ENCODE measurements around the gene ZNF106.

The ZNF106 gene

DNA sequence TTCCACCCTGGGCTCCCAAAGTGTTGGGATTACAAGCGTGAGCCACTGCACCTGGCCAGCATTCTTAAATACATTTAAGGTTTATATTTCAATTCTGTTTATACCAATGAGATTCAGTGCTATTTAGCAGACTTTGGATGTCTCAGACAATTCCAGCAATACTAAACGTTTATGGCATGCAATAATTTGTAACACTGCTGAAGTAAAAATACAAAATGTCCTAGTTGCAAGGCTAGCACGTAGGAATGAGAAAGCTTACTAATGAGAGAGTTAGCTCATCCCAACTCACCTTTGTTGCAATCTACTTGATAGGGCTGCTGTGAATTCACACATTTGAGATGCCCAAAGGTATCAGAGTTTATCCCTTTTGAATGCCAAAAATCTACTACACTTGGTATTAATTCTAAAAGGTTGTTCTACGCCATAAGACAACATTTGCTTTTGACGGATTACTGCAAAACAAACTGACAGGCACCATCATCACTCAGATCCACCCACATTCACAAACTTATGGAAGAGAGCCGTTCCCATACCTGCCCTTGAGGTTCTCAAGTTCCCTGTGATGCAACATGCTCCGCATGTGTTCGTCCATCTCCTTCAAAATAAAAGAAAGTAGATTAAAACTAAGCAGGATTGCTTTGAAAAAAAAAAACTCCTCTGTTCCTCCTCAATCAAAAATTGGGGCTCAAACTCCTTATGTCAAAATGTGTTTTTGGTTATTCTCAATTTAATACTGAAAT lies 25.3 kb downstream of the ZNF106 start:
- Histone ChIP-seq H3K27me3 (ENCODE audit: control insufficient read depth, insufficient read depth, low read length) (no peaks in the 10 kb centered on the region), H3K4me3 (ENCODE audit: low read length) (no peak overlapping the region), H3K4me2 (ENCODE audit: low read length) (no peak overlapping the region), H3K9ac (ENCODE audit: low read depth, low read length) (no peak overlapping the region), H3K4me1 (ENCODE audit: control insufficient read depth, insufficient read depth, low read length) (no peaks in the 10 kb centered on the region), H3K9me3 (replicated peaks; ENCODE audit: low read length) (no peaks in the 10 kb centered on the region), H3K36me3 (ENCODE audit: insufficient read depth, low read length) (peaks cover 11% of the 10 kb centered on the region)

DNA sequence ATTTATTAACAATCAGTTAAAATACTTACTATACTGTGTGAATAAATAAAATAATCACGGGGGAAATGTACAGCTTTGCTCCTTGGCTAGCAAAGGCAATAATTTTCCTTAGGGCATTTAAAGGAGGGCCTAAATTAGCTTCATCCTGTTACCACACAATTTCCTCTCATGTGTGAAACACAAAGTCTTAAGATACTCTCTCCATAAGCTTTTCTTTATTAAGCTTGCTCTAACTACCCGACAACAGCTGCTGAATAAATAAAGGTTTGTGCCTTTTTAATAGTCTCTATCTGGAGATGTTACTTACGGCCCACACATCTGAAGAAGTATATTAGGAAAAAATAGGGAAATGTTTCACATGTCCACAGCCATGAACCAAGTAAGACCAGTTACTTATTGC lies 29.7 kb downstream of the ZNF106 start:
- peaks cover 8% of the 10 kb centered on the region for H3K36me3 ChIP-seq (ENCODE audit: insufficient read depth, low read length)
- H3K4me2 ChIP-seq (ENCODE audit: low read length): no peak overlapping the region
- H3K4me3 ChIP-seq (ENCODE audit: low read length): no peak overlapping the region
- H3K27me3 ChIP-seq (ENCODE audit: control insufficient read depth, insufficient read depth, low read length): no peaks in the 10 kb centered on the region
- no peaks in the 10 kb centered on the region for H3K9me3 ChIP-seq (replicated peaks; ENCODE audit: low read length)
- H3K9ac ChIP-seq (ENCODE audit: low read depth, low read length): no peak overlapping the region
- peaks cover 22% of the 10 kb centered on the region for H3K4me1 ChIP-seq (ENCODE audit: control insufficient read depth, insufficient read depth, low read length)

DNA sequence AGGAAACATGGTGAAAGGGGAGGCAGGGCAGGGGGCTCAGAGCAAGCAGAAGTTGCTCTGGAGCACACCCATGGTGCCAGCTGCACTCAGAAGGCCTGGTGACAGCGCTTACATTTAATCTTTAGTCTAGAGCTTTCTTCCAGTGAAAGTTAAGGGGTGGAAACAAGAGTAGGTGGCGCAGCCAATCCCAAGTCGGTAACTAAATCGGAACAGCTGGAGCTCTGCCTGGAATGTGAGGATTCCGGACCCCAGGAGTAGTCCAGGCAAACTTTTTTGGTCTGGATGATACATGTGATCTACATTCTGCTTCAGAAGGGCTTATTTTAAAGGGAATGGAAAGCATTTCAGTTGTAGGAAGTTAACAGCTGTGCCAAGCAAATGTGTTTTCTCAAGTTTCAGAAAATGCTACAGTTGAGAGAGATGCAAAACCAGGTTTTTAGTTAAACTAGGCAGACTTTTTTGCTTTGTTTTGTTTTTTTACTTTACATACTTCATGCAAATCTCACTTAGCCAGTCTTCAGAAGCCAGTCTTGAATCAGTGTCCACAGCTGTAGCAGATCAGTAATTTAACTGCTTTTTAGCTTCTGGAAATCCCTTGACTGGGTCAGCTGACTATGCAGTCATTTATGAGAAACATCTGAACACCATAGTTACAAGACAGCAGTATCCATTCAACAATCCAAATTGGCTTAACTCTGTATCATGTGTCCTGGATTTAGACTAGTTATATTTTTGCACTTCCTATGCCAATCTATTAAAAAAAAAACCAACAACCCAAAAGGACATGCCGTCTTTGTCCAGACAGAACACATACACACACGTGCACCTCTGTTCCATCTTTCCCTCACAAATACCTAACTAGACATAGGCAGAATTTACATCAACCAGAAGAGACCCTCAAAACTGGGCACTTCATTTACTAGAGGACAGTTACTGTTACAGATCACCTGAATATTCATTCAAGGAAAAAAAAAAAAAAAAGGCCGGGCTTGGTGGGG lies 33.2 kb downstream of the ZNF106 start:
- Histone ChIP-seq H3K4me2 (ENCODE audit: low read length) (peak overlapping the region; percentile 72), H3K36me3 (ENCODE audit: insufficient read depth, low read length) (no peaks in the 10 kb centered on the region), H3K4me1 (ENCODE audit: control insufficient read depth, insufficient read depth, low read length) (peaks cover 28% of the 10 kb centered on the region), H3K9ac (ENCODE audit: low read depth, low read length) (peak overlapping the region; percentile 71), H3K9me3 (replicated peaks; ENCODE audit: low read length) (no peaks in the 10 kb centered on the region), H3K4me3 (ENCODE audit: low read length) (peak overlapping the region; percentile 47), H3K27me3 (ENCODE audit: control insufficient read depth, insufficient read depth, low read length) (no peaks in the 10 kb centered on the region)

DNA sequence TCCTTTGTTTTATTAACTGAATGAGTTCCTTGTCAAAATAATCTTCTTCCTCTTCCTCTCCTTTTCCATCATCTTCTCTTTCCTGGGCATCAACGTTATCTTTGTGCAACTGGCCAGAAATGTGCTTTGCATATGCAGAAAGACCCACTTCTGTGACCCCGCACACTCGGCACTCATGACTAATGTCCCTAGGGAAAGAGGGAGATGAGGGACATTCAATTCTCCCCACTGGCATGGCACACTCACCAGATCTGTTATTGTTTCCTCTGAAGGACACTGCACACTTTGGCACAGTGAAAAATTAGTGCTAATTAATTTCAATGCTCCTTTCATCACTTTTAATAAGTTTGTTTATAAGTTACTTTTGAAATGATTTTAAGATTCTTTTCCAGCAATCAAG lies 34.0 kb downstream of the ZNF106 start:
- Histone ChIP-seq H3K4me3 (ENCODE audit: low read length) (peak overlapping the region; percentile 35), H3K36me3 (ENCODE audit: insufficient read depth, low read length) (no peaks in the 10 kb centered on the region)

DNA sequence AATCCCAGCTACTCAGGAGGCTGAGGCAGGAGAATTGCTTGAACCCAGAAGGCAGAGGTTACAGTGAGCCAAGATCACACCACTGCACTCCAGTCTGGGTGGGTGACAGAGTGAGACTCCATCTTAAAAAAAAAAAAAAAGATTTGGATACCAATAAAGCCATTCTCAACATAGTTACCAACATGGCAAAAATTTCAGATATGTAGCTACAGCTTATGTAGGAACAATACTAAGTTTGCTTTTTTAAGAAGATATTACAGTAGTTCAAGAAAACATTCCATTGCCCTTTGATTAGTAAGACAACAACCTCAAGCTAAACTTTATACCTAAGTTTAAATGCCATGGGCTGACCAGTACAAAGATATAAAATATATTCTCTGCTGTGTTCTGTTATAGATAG lies 34.4 kb downstream of the ZNF106 start:
- Histone ChIP-seq H3K4me2 (ENCODE audit: low read length) (peak overlapping the region; percentile 72), H3K4me3 (ENCODE audit: low read length) (peak overlapping the region; percentile 35), H3K4me1 (ENCODE audit: control insufficient read depth, insufficient read depth, low read length) (peaks cover 28% of the 10 kb centered on the region), H3K36me3 (ENCODE audit: insufficient read depth, low read length) (peaks cover 3% of the 10 kb centered on the region), H3K9ac (ENCODE audit: low read depth, low read length) (peak overlapping the region; percentile 71), H3K27me3 (ENCODE audit: control insufficient read depth, insufficient read depth, low read length) (no peaks in the 10 kb centered on the region), H3K9me3 (replicated peaks; ENCODE audit: low read length) (no peaks in the 10 kb centered on the region)

More for the DNA sequence above, 34.0 kb downstream of the ZNF106 start:
- peak overlapping the region; percentile 71 for H3K9ac ChIP-seq (ENCODE audit: low read depth, low read length)
- H3K9me3 ChIP-seq (replicated peaks; ENCODE audit: low read length): no peaks in the 10 kb centered on the region
- H3K4me2 ChIP-seq (ENCODE audit: low read length): peak overlapping the region; percentile 72
- no peaks in the 10 kb centered on the region for H3K27me3 ChIP-seq (ENCODE audit: control insufficient read depth, insufficient read depth, low read length)
- peaks cover 28% of the 10 kb centered on the region for H3K4me1 ChIP-seq (ENCODE audit: control insufficient read depth, insufficient read depth, low read length)

DNA sequence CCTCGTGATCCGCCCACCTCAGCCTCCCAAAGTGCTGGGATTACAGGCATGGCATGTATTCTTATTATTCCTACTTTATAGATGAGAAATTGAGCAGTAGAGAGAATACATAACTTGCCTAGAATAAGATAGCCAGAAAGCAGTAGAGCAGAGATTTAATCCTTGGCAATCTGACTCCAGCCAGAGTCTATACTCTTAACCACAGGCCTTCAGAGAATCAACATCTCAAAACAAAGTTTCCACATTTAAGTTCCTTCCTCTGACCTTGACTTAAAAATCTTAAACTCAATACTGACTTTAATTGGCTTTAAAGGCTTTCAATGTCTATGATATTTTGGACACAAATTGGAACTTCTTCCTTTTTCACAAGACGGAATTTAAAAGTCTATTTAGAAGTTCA lies 37.1 kb downstream of the ZNF106 start:
- peaks cover 30% of the 10 kb centered on the region for H3K36me3 ChIP-seq (ENCODE audit: insufficient read depth, low read length)
- no peak overlapping the region for H3K4me2 ChIP-seq (ENCODE audit: low read length)
- H3K9ac ChIP-seq (ENCODE audit: low read depth, low read length): no peak overlapping the region
- H3K27me3 ChIP-seq (ENCODE audit: control insufficient read depth, insufficient read depth, low read length): no peaks in the 10 kb centered on the region
- H3K9me3 ChIP-seq (replicated peaks; ENCODE audit: low read length): no peaks in the 10 kb centered on the region
- H3K4me3 ChIP-seq (ENCODE audit: low read length): no peak overlapping the region
- peaks cover 28% of the 10 kb centered on the region for H3K4me1 ChIP-seq (ENCODE audit: control insufficient read depth, insufficient read depth, low read length)

DNA sequence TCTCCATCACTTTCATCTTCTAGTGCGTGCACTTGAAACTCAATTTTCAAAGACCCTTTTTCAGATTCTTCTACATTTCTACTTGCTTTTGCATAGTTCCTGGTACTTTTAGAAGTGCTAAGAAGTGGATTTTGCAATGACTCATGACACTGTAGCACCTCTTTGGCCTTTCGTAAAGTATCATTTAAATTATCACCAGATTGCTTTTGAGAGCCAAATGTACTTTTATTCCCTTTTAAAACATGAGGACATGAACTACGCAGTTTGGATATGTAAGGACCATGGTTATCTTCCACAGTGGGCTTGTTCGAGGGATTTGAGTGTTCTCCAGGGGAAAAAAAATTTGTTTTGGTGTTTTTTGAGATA lies 40.5 kb downstream of the ZNF106 start:
- H3K9ac ChIP-seq (ENCODE audit: low read depth, low read length): no peak overlapping the region
- peaks cover 58% of the 10 kb centered on the region for H3K36me3 ChIP-seq (ENCODE audit: insufficient read depth, low read length)
- H3K27me3 ChIP-seq (ENCODE audit: control insufficient read depth, insufficient read depth, low read length): no peaks in the 10 kb centered on the region
- H3K4me1 ChIP-seq (ENCODE audit: control insufficient read depth, insufficient read depth, low read length): no peaks in the 10 kb centered on the region
- H3K4me3 ChIP-seq (ENCODE audit: low read length): no peak overlapping the region
- H3K4me2 ChIP-seq (ENCODE audit: low read length): no peak overlapping the region
- no peaks in the 10 kb centered on the region for H3K9me3 ChIP-seq (replicated peaks; ENCODE audit: low read length)

DNA sequence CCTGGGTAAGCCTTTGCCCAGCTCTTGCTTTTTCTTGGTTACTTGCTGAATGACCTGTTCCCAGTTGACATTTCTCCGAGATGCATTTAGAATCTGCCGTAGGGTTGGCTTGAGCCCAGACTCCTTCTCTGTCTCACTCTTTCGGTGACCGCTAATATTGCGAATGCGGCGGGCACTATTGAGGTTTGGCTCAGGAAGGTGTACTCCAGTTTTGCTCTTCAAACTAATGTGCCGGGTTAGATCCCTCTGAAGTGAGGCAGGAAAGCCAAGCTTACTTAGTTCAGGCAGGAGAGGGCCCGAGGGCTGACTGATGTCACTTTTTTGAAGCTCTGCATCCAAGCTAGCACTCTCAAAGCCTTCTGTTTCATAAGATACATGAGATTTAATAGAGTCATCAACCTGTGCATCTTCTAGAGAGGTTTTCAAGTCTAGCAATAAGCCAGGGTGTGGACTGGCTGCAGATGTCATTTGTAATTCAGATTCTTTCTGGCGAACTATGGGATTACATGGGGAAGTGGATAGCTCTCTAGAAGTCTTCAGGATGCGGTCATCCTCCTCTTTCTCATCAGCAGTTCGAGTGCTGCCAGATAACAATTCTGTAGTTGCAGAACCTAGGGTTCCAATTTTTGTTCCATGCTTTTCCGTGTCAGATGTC lies 41.0 kb downstream of the ZNF106 start:
- Histone ChIP-seq H3K4me1 (ENCODE audit: control insufficient read depth, insufficient read depth, low read length) (no peaks in the 10 kb centered on the region), H3K9ac (ENCODE audit: low read depth, low read length) (no peak overlapping the region), H3K9me3 (replicated peaks; ENCODE audit: low read length) (no peaks in the 10 kb centered on the region), H3K36me3 (ENCODE audit: insufficient read depth, low read length) (peaks cover 61% of the 10 kb centered on the region), H3K4me3 (ENCODE audit: low read length) (no peak overlapping the region), H3K4me2 (ENCODE audit: low read length) (no peak overlapping the region), H3K27me3 (ENCODE audit: control insufficient read depth, insufficient read depth, low read length) (no peaks in the 10 kb centered on the region)

DNA sequence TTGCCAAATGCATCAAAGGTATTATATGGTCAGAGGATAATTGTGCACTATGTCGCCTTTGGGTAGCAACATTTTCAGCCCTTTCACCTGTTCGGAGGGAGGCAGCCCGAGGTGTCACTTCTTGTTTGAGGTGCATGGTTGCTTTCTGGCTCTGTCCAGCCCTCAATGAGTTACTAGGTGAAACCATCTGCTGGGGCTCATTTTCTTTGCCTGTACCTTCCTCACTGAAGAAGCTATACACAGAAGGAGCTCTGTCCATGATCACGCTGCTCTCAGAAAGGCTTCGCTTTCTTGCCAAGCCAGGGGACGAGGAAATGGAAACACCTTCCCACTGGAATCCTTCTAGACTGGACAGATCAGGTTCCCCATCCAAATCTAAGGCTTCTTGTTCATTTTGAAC lies 42.7 kb downstream of the ZNF106 start:
- Histone ChIP-seq H3K4me2 (ENCODE audit: low read length) (no peak overlapping the region), H3K9ac (ENCODE audit: low read depth, low read length) (no peak overlapping the region), H3K36me3 (ENCODE audit: insufficient read depth, low read length) (peaks cover 66% of the 10 kb centered on the region), H3K27me3 (ENCODE audit: control insufficient read depth, insufficient read depth, low read length) (no peaks in the 10 kb centered on the region), H3K9me3 (replicated peaks; ENCODE audit: low read length) (no peaks in the 10 kb centered on the region), H3K4me1 (ENCODE audit: control insufficient read depth, insufficient read depth, low read length) (peaks cover 6% of the 10 kb centered on the region), H3K4me3 (ENCODE audit: low read length) (no peak overlapping the region)

DNA sequence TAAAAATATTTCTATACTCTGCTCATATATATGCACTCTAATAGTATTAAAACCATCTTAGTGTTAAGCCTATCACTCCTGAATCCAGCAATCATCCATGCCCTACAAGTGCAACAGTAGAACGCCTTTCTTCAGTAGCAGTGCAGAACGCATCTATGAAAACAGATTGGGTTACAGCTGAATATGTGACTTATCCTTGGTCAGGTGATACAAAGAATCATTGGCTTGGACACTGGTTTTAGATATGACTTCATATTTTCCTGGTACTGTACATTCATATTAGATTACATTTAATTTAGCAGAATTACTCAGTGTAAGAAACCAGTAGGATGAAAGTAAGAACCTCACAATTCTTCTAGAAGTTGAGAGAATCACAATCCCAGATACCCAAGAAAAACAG lies 43.3 kb downstream of the ZNF106 start:
- Histone ChIP-seq H3K36me3 (ENCODE audit: insufficient read depth, low read length) (peaks cover 66% of the 10 kb centered on the region), H3K27me3 (ENCODE audit: control insufficient read depth, insufficient read depth, low read length) (no peaks in the 10 kb centered on the region), H3K9me3 (replicated peaks; ENCODE audit: low read length) (no peaks in the 10 kb centered on the region), H3K9ac (ENCODE audit: low read depth, low read length) (no peak overlapping the region), H3K4me3 (ENCODE audit: low read length) (no peak overlapping the region), H3K4me1 (ENCODE audit: control insufficient read depth, insufficient read depth, low read length) (peaks cover 6% of the 10 kb centered on the region), H3K4me2 (ENCODE audit: low read length) (no peak overlapping the region)

DNA sequence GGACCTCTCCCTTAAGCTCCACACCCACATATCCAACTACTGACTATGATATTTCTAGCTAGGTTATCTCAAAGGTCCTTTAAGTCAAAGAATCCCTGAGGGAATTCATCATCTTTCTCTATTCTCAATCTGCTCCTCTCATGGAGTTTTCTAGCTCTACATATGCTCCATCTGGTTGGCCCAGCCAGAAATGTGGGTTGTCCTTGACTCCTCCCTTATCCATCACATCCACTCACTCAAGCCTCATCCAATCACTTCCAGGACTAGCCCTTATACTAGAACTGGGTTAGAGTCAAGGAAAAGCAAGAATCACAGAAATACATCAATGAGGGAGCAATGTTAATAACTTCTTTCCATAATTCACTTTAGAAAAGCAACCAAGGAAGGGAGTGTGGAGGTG lies 45.4 kb downstream of the ZNF106 start:
- Histone ChIP-seq H3K4me2 (ENCODE audit: low read length) (no peak overlapping the region), H3K9ac (ENCODE audit: low read depth, low read length) (no peak overlapping the region), H3K4me3 (ENCODE audit: low read length) (no peak overlapping the region), H3K4me1 (ENCODE audit: control insufficient read depth, insufficient read depth, low read length) (peaks cover 6% of the 10 kb centered on the region), H3K27me3 (ENCODE audit: control insufficient read depth, insufficient read depth, low read length) (no peaks in the 10 kb centered on the region), H3K36me3 (ENCODE audit: insufficient read depth, low read length) (peaks cover 66% of the 10 kb centered on the region), H3K9me3 (replicated peaks; ENCODE audit: low read length) (no peaks in the 10 kb centered on the region)
